K562 (cell line): ENCODE data around the gene USP5. TPM values are rescaled to one million over a fixed set of nuclear protein-coding genes. Genes with fewer than 3 reads are reported as not detected.

Source experiments
- ARID2 ChIP-seq: fragments of 450-650 bp; IDR thresholded peaks from 2 replicates; pipeline ENCODE4 v1.6.1; 2017; ENCODE audit warnings: antibody characterized with exemption, mild to moderate bottlenecking
- FOSL1 ChIP-seq: fragments of 200-800 bp; sonication (Bioruptor generic); conservative IDR thresholded peaks from 2 replicates; pipeline ENCODE4 v1.6.1; 2016; ENCODE audit warnings: missing genetic modification characterization, missing compliant biosample characterization
- JUND ChIP-seq, 2 experiments: IDR thresholded peaks; 2 replicates in 1 of 2; 3 replicates in 1 of 2; pipeline ENCODE4 v1.6.1; 2011; ENCODE audit warnings: borderline replicate concordance in 2 of 2, low read depth in 2 of 2, low read length in 2 of 2, improper control_type of control experiment in 1 of 2, missing biosample characterization in 1 of 2, missing genetic modification characterization in 1 of 2, missing genetic modification reagents in 1 of 2
- MCM5 ChIP-seq: fragments of 450-650 bp; IDR thresholded peaks from 2 replicates; pipeline ENCODE4 v1.6.1; 2016; ENCODE audit warnings: low read depth
- MCM7 ChIP-seq, 2 experiments: fragments of 450-650 bp; IDR thresholded peaks; 2 replicates each; pipeline ENCODE4 v1.6.1; 2016 to 2018
- MIER1 ChIP-seq: fragments of 450-650 bp; IDR thresholded peaks from 2 replicates; pipeline ENCODE4 v1.6.1; 2016; ENCODE audit warnings: antibody characterized with exemption, mild to moderate bottlenecking, low read depth
- NONO ChIP-seq, 2 experiments: fragments of 200-400 bp in 1 of 2; fragments of 450-650 bp in 1 of 2; formaldehyde crosslinking in 1 of 2; IDR thresholded peaks; 2 replicates each; pipeline ENCODE4 v1.6.1; 2017; ENCODE audit warnings: low read depth in 2 of 2, mild to moderate bottlenecking in 2 of 2, moderate library complexity in 2 of 2, low read length in 1 of 2
- NR2C1 ChIP-seq, 2 experiments: fragments of 450-650 bp; IDR thresholded peaks; 2 replicates each; pipeline ENCODE4 v1.6.1; 2017; ENCODE audit warnings: mild to moderate bottlenecking in 2 of 2, antibody characterized with exemption in 1 of 2, inconsistent platforms in 1 of 2, missing compliant biosample characterization in 1 of 2, missing genetic modification characterization in 1 of 2
- POU5F1 ChIP-seq: fragments of 150-350 bp; IDR thresholded peaks from 2 replicates; pipeline ENCODE4 v1.6.1; 2014; ENCODE audit warnings: borderline replicate concordance, low read length, low read depth, mild to moderate bottlenecking; ENCODE audit not compliant: partially characterized antibody
- SAP30 ChIP-seq: fragments of 200-600 bp; sonication (generic); IDR thresholded peaks from 2 replicates; pipeline ENCODE4 v1.6.1; 2012; ENCODE audit warnings: borderline replicate concordance, low read depth, mild to moderate bottlenecking, moderate library complexity, low read length, control low read depth, inconsistent platforms; ENCODE audit not compliant: insufficient read depth, poor library complexity, severe bottlenecking
- TGIF2 ChIP-seq: sonication (generic); formaldehyde crosslinking; IDR thresholded peaks from 2 replicates; pipeline ENCODE4 v1.8.1; 2022; ENCODE audit warnings: mild to moderate bottlenecking, missing genetic modification reagents, moderate library complexity
- ZNF695 ChIP-seq: fragments of 450-650 bp; formaldehyde crosslinking; IDR thresholded peaks from 2 replicates; pipeline ENCODE4 v1.4.0; 2020; ENCODE audit warnings: mild to moderate bottlenecking, moderate library complexity
- ZSCAN32 ChIP-seq: fragments of 450-650 bp; formaldehyde crosslinking; IDR thresholded peaks from 2 replicates; pipeline ENCODE4 v1.4.0; 2020; ENCODE audit warnings: mild to moderate bottlenecking, moderate library complexity
- polyA plus RNA-seq, 8 experiments: library from polyadenylated mRNA; depleted of rRNA in 4 of 8; stranded (reverse) in 5 of 8; unstranded in 3 of 8; fragments of >200 nt; fragmentation: Nextera tagmentation in 2 of 8; fragmentation: Illumina TruSeq in 1 of 8; extraction: Ambion mirVana in 2 of 8; extraction: Trizol in 1 of 8; gene quantifications; 2 replicates each; pipeline versions ENCODE4 v1.2.1 to v1.2.3, GENCODE V29; 2011 to 2014; ENCODE audit warnings: inconsistent platforms in 1 of 8, missing spikeins in 1 of 8
- total RNA-seq, 7 experiments: library from RNA; depleted of rRNA in 6 of 7; stranded (reverse); fragments of >200 nt in 6 of 7; fragmentation: Illumina TruSeq in 2 of 7; extraction: Trizol in 2 of 7; gene quantifications; 2 replicates each; pipeline versions ENCODE4 v1.2.1 to v1.2.3, GENCODE V29; 2011 to 2021; ENCODE audit warnings: low replicate concordance in 1 of 7
- TF ChIP-seq, protein P1 (sequence below): IDR thresholded peaks from 3 replicates; pipeline ENCODE4 v1.6.1; 2011; ENCODE audit warnings: borderline replicate concordance, mild to moderate bottlenecking; ENCODE audit not compliant: insufficient read length, insufficient read depth
- TF ChIP-seq, protein P2 (sequence below): IDR thresholded peaks from 2 replicates; pipeline ENCODE4 v1.6.1; 2012; ENCODE audit warnings: low read depth, low read length, improper control_type of control experiment, borderline replicate concordance
- TF ChIP-seq, protein P3 (sequence below): sonication (generic); formaldehyde crosslinking; IDR thresholded peaks from 2 replicates; pipeline ENCODE4 v1.8.1; 2022; ENCODE audit warnings: missing genetic modification reagents
- TF ChIP-seq, protein P4 (sequence below): fragments of 450-650 bp; formaldehyde crosslinking; IDR thresholded peaks from 2 replicates; pipeline ENCODE4 v1.4.0; 2022; ENCODE audit warnings: missing genetic modification characterization
- TF ChIP-seq, protein P5 (sequence below): sonication (generic); formaldehyde crosslinking; IDR thresholded peaks from 2 replicates; pipeline ENCODE4 v1.8.0; 2022; ENCODE audit warnings: mild to moderate bottlenecking, missing genetic modification reagents, borderline replicate concordance

The USP5 gene
- total and polyA plus RNA-seq, 9 of the 15 experiments (the other 6 are each of a cell fraction or from before 2014, with no cell fraction given), result 1.4 to 107 (median 48.6) TPM

DNA sequence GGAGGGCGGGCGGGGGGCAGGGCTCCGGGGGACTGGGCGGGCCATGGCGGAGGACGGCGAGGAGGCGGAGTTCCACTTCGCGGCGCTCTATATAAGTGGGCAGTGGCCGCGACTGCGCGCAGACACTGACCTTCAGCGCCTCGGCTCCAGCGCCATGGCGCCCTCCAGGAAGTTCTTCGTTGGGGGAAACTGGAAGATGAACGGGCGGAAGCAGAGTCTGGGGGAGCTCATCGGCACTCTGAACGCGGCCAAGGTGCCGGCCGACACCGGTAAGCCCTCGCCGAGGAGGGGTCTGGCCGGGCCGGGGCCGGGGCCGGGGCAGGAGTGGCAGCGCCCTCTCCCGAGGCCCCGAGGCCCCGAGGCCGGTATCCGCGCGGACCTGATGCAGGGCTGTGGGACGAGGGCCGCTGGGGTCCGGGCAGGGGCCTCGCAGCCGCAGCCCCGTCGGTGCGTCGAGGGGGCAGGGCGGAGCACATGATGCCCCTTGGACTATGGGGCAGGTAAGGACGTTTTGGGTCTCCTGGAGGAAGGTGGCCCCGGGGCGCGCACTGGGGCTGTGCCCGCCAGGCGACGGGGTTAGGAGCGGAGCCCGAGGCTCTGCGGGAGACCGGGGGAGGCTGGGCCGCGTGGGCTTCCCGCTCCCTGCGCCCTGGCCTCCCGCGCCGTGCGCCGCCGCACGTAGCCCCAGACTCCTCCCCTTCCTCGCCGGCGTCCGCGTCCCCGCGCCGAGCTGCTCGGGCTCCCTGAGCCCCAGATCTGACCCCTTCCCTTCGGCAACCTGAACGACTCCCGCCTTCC, 15.7 kb downstream of the USP5 start, which contains the start of gene TPI1 (continued):
- no peak for TF ChIP-seq NR2C1 (IDR thresholded peaks at IDR 0.05)
- no peak for TF ChIP-seq NR2C1 (tag; IDR thresholded peaks at IDR 0.05)
- no peak for TF ChIP-seq JUND (IDR thresholded peaks at IDR 0.05; ENCODE audit: borderline replicate concordance, low read depth, low read length)
- no peak for TF ChIP-seq JUND (tag; IDR thresholded peaks at IDR 0.05; ENCODE audit: borderline replicate concordance, low read depth, low read length)
- no peak for TF ChIP-seq ARID2
- no peak for TF ChIP-seq ZNF695 (CRISPR knock-in tag)
- no peak for TF ChIP-seq POU5F1
- TF ChIP-seq, protein P1, sequence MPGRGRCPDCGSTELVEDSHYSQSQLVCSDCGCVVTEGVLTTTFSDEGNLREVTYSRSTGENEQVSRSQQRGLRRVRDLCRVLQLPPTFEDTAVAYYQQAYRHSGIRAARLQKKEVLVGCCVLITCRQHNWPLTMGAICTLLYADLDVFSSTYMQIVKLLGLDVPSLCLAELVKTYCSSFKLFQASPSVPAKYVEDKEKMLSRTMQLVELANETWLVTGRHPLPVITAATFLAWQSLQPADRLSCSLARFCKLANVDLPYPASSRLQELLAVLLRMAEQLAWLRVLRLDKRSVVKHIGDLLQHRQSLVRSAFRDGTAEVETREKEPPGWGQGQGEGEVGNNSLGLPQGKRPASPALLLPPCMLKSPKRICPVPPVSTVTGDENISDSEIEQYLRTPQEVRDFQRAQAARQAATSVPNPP, result no peak
- TF ChIP-seq NONO (IDR thresholded peaks at IDR 0.05; ENCODE audit: low read depth in 2 of 2, low read length in 1 of 2), result peak in 1 of 2 experiments; percentile 96; a peak in 2 of 4 replicates
- no peak for TF ChIP-seq FOSL1
- TF ChIP-seq ZSCAN32 (CRISPR knock-in tag), result no peak
- peak; percentile 92 for TF ChIP-seq TGIF2 (CRISPR knock-in tag)
- TF ChIP-seq, protein P2, sequence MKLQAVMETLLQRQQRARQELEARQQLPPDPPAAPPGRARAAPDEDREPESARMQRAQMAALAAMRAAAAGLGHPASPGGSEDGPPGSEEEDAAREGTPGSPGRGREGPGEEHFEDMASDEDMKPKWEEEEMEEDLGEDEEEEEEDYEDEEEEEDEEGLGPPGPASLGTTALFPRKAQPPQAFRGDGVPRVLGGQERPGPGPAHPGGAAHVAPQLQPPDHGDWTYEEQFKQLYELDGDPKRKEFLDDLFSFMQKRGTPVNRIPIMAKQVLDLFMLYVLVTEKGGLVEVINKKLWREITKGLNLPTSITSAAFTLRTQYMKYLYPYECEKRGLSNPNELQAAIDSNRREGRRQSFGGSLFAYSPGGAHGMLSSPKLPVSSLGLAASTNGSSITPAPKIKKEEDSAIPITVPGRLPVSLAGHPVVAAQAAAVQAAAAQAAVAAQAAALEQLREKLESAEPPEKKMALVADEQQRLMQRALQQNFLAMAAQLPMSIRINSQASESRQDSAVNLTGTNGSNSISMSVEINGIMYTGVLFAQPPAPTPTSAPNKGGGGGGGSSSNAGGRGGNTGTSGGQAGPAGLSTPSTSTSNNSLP, result no peak
- no peak for TF ChIP-seq MCM5
- TF ChIP-seq, protein P3, sequence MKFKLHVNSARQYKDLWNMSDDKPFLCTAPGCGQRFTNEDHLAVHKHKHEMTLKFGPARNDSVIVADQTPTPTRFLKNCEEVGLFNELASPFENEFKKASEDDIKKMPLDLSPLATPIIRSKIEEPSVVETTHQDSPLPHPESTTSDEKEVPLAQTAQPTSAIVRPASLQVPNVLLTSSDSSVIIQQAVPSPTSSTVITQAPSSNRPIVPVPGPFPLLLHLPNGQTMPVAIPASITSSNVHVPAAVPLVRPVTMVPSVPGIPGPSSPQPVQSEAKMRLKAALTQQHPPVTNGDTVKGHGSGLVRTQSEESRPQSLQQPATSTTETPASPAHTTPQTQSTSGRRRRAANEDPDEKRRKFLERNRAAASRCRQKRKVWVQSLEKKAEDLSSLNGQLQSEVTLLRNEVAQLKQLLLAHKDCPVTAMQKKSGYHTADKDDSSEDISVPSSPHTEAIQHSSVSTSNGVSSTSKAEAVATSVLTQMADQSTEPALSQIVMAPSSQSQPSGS, result no peak
- TF ChIP-seq MIER1, result no peak
- no peak for TF ChIP-seq MCM7 (IDR thresholded peaks at IDR 0.05)
- no peak for TF ChIP-seq SAP30
- TF ChIP-seq, protein P4, sequence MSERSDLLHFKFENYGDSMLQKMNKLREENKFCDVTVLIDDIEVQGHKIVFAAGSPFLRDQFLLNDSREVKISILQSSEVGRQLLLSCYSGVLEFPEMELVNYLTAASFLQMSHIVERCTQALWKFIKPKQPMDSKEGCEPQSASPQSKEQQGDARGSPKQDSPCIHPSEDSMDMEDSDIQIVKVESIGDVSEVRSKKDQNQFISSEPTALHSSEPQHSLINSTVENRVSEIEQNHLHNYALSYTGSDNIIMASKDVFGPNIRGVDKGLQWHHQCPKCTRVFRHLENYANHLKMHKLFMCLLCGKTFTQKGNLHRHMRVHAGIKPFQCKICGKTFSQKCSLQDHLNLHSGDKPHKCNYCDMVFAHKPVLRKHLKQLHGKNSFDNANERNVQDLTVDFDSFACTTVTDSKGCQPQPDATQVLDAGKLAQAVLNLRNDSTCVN, result no peak
- TF ChIP-seq, protein P5, sequence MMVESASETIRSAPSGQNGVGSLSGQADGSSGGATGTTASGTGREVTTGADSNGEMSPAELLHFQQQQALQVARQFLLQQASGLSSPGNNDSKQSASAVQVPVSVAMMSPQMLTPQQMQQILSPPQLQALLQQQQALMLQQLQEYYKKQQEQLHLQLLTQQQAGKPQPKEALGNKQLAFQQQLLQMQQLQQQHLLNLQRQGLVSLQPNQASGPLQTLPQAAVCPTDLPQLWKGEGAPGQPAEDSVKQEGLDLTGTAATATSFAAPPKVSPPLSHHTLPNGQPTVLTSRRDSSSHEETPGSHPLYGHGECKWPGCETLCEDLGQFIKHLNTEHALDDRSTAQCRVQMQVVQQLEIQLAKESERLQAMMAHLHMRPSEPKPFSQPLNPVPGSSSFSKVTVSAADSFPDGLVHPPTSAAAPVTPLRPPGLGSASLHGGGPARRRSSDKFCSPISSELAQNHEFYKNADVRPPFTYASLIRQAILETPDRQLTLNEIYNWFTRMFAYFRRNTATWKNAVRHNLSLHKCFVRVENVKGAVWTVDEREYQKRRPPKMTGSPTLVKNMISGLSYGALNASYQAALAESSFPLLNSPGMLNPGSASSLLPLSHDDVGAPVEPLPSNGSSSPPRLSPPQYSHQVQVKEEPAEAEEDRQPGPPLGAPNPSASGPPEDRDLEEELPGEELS (CRISPR knock-in tag), result no peak
